Measurements from ENCODE around the gene GIT2.
"Not testable (repeated sequence)": the region's sequence is repeated elsewhere in the genome, so short reads cannot be mapped to it uniquely, and the experiment has no call there.

The GIT2 gene

GRCh38 chr12:109893261-109893995, 102.7 kb downstream of the GIT2 start:
- Histone ChIP-seq H3K36me3 (ENCODE audit: control insufficient read depth, low read length) (no peaks in the 10 kb centered on the region), H3F3A (ENCODE audit: control insufficient read depth, insufficient read depth) (0 out of 2 replicates have a peak, but pooled peaks cover 3% of the 10 kb centered on the region), H3K79me2 (ENCODE audit: control insufficient read depth, low read length) (no peaks in the 10 kb centered on the region), H3K27ac (ENCODE audit: low read depth, low read length) (no peak overlapping the region), H3K4me2 (ENCODE audit: low read length) (no peak overlapping the region), H3K9me3 (ENCODE audit: control insufficient read depth, insufficient read depth, low read length) (no peaks in the 10 kb centered on the region), H3K9me2 (replicated peaks; ENCODE audit: control insufficient read depth, low read length) (no peaks in the 10 kb centered on the region), H3K4me3 (ENCODE audit: low read length) (no peak overlapping the region), H4K20me1 (ENCODE audit: control insufficient read depth, insufficient read depth, low read depth, low read length) (no peaks in the 10 kb centered on the region), H3K4me1 (ENCODE audit: control insufficient read depth, low read length) (peaks cover 29% of the 10 kb centered on the region), H3K27me3 (ENCODE audit: control insufficient read depth, low read length) (peaks cover 4% of the 10 kb centered on the region; the same call in 1 of the 2 replicates)
- TF ChIP-seq CTCF (IDR thresholded peaks at IDR 0.05; ENCODE audit: low read depth, low read length, poor library complexity, severe bottlenecking) (no peak), EZH2phosphoT487 (IDR thresholded peaks at IDR 0.05; ENCODE audit: borderline replicate concordance, low read length) (no peak)

GRCh38 chr12:109892748-109893147, 103.4 kb downstream of the GIT2 start:
- no peaks in the 10 kb centered on the region for H3K36me3 ChIP-seq (ENCODE audit: control insufficient read depth, low read length)
- H3K79me2 ChIP-seq (ENCODE audit: control insufficient read depth, low read length): no peaks in the 10 kb centered on the region
- no peak for TF ChIP-seq EZH2phosphoT487 (IDR thresholded peaks at IDR 0.05; ENCODE audit: borderline replicate concordance, low read length)
- no peak for TF ChIP-seq CTCF (IDR thresholded peaks at IDR 0.05; ENCODE audit: low read depth, low read length, poor library complexity, severe bottlenecking)
- H3K27ac ChIP-seq (ENCODE audit: low read depth, low read length): no peak overlapping the region
- H3K9me3 ChIP-seq (ENCODE audit: control insufficient read depth, insufficient read depth, low read length): no peaks in the 10 kb centered on the region
- H3K9me2 ChIP-seq (replicated peaks; ENCODE audit: control insufficient read depth, low read length): no peaks in the 10 kb centered on the region
- H4K20me1 ChIP-seq (ENCODE audit: control insufficient read depth, insufficient read depth, low read depth, low read length): no peaks in the 10 kb centered on the region
- H3K27me3 ChIP-seq (ENCODE audit: control insufficient read depth, low read length): peaks cover 4% of the 10 kb centered on the region; the same call in 1 of the 2 replicates
- H3K4me3 ChIP-seq (ENCODE audit: low read length): no peak overlapping the region
- peaks cover 35% of the 10 kb centered on the region for H3K4me1 ChIP-seq (ENCODE audit: control insufficient read depth, low read length)
- peak overlapping the region; percentile 40; the same call in 1 of the 2 replicates for H3K4me2 ChIP-seq (ENCODE audit: low read length)
- 0 out of 2 replicates have a peak, but pooled peaks cover 3% of the 10 kb centered on the region for H3F3A ChIP-seq (ENCODE audit: control insufficient read depth, insufficient read depth)

GRCh38 chr12:109892165-109892715, 103.9 kb downstream of the GIT2 start:
- Histone ChIP-seq H3F3A (ENCODE audit: control insufficient read depth, insufficient read depth) (0 out of 2 replicates have a peak, but pooled peaks cover 3% of the 10 kb centered on the region), H3K27ac (ENCODE audit: low read depth, low read length) (no peak overlapping the region), H3K4me2 (ENCODE audit: low read length) (no peak overlapping the region), H3K36me3 (ENCODE audit: control insufficient read depth, low read length) (no peaks in the 10 kb centered on the region), H3K79me2 (ENCODE audit: control insufficient read depth, low read length) (no peaks in the 10 kb centered on the region), H3K4me3 (ENCODE audit: low read length) (no peak overlapping the region), H3K4me1 (ENCODE audit: control insufficient read depth, low read length) (peaks cover 35% of the 10 kb centered on the region), H4K20me1 (ENCODE audit: control insufficient read depth, insufficient read depth, low read depth, low read length) (no peaks in the 10 kb centered on the region), H3K27me3 (ENCODE audit: control insufficient read depth, low read length) (peaks cover 4% of the 10 kb centered on the region; the same call in 1 of the 2 replicates), H3K9me2 (replicated peaks; ENCODE audit: control insufficient read depth, low read length) (no peaks in the 10 kb centered on the region), H3K9me3 (ENCODE audit: control insufficient read depth, insufficient read depth, low read length) (no peaks in the 10 kb centered on the region)
- TF ChIP-seq EZH2phosphoT487 (IDR thresholded peaks at IDR 0.05; ENCODE audit: borderline replicate concordance, low read length): no peak
- TF ChIP-seq CTCF (IDR thresholded peaks at IDR 0.05; ENCODE audit: low read depth, low read length, poor library complexity, severe bottlenecking): no peak

- H3K79me2 ChIP-seq (ENCODE audit: control insufficient read depth, low read length); H3K27ac ChIP-seq (ENCODE audit: low read depth, low read length); H3K4me3 ChIP-seq (ENCODE audit: low read length); H3K27me3 ChIP-seq (ENCODE audit: control insufficient read depth, low read length); H3K9me3 ChIP-seq (ENCODE audit: control insufficient read depth, insufficient read depth, low read length); H3K9me2 ChIP-seq (replicated peaks; ENCODE audit: control insufficient read depth, low read length); H3K36me3 ChIP-seq (ENCODE audit: control insufficient read depth, low read length); H3K4me2 ChIP-seq (ENCODE audit: low read length); H3F3A ChIP-seq (ENCODE audit: control insufficient read depth, insufficient read depth); H4K20me1 ChIP-seq (ENCODE audit: control insufficient read depth, insufficient read depth, low read depth, low read length): not testable (repeated sequence)
- H3K4me1 ChIP-seq (ENCODE audit: control insufficient read depth, low read length): peaks cover 35% of the 10 kb centered on the region
These were observed 104.4 kb downstream of the GIT2 start for GRCh38 chr12:109891731-109892130.
